ENCODE measurements around the gene BAIAP2.
A peak's percentile ranks its signal among the peaks of the same experiment; 100 is the strongest.

The BAIAP2 gene

GRCh38 chr17:81101614-81102306 lies 66.8 kb downstream of the BAIAP2 start:
- Mint-ChIP-seq H3K4me1 (peaks cover 22% of the 10 kb centered on the region), H3K9me3 (no peaks in the 10 kb centered on the region), H3K27ac (no peak overlapping the region), H3K36me3 (ENCODE audit: low read depth) (no peaks in the 10 kb centered on the region), H3K27me3 (ENCODE audit: low read depth, poor library complexity) (no peaks in the 10 kb centered on the region), H3K4me3 (no peak overlapping the region)
- peak; percentile 95 for DNase-seq
- TF ChIP-seq, protein P1, sequence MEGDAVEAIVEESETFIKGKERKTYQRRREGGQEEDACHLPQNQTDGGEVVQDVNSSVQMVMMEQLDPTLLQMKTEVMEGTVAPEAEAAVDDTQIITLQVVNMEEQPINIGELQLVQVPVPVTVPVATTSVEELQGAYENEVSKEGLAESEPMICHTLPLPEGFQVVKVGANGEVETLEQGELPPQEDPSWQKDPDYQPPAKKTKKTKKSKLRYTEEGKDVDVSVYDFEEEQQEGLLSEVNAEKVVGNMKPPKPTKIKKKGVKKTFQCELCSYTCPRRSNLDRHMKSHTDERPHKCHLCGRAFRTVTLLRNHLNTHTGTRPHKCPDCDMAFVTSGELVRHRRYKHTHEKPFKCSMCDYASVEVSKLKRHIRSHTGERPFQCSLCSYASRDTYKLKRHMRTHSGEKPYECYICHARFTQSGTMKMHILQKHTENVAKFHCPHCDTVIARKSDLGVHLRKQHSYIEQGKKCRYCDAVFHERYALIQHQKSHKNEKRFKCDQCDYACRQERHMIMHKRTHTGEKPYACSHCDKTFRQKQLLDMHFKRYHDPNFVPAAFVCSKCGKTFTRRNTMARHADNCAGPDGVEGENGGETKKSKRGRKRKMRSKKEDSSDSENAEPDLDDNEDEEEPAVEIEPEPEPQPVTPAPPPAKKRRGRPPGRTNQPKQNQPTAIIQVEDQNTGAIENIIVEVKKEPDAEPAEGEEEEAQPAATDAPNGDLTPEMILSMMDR (IDR thresholded peaks at IDR 0.05) = peak; percentile 100

DNA sequence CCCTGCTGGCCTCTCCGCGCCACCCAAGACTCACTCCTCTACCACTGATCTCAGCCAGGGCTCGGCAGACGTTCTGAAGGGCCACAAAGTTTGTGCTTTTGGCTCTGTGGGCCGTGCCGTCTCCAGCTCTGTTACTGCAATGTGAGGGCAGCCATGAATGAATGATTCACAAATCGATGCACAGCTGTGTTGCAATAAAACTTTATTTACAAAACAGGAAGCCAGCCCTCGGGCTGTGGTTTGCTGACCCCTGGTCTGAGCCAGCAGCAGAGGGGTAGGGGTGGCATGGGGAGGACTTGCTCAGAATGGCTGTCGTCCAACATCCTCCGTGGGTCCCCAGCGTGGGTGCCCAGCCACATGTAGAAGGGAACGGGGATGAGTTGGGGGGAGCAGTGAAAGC lies 67.4 kb downstream of the BAIAP2 start:
- no peak for DNase-seq
- Mint-ChIP-seq H3K4me1 (peaks cover 17% of the 10 kb centered on the region), H3K36me3 (ENCODE audit: low read depth) (no peaks in the 10 kb centered on the region), H3K9me3 (no peaks in the 10 kb centered on the region), H3K27ac (no peak overlapping the region), H3K27me3 (ENCODE audit: low read depth, poor library complexity) (no peaks in the 10 kb centered on the region), H3K4me3 (no peak overlapping the region)
- TF ChIP-seq, protein P1 (IDR thresholded peaks at IDR 0.05) = no peak

- no peaks in the 10 kb centered on the region for H3K27me3 Mint-ChIP-seq (ENCODE audit: low read depth, poor library complexity)
- no peaks in the 10 kb centered on the region for H3K36me3 Mint-ChIP-seq (ENCODE audit: low read depth)
- H3K9me3 Mint-ChIP-seq = no peaks in the 10 kb centered on the region
- no peak for DNase-seq
- TF ChIP-seq, protein P1 (IDR thresholded peaks at IDR 0.05) = no peak
- no peak overlapping the region for H3K4me3 Mint-ChIP-seq
- no peak overlapping the region for H3K27ac Mint-ChIP-seq
- H3K4me1 Mint-ChIP-seq = peaks cover 13% of the 10 kb centered on the region
These were observed 67.9 kb downstream of the BAIAP2 start for GRCh38 chr17:81102869-81103268.

- Mint-ChIP-seq H3K36me3 (ENCODE audit: low read depth) (no peaks in the 10 kb centered on the region), H3K4me1 (peaks cover 8% of the 10 kb centered on the region), H3K9me3 (no peaks in the 10 kb centered on the region), H3K27me3 (ENCODE audit: low read depth, poor library complexity) (no peaks in the 10 kb centered on the region), H3K4me3 (no peak overlapping the region), H3K27ac (no peak overlapping the region)
- TF ChIP-seq, protein P1 (IDR thresholded peaks at IDR 0.05) = no peak
- DNase-seq = no peak
These were observed 68.4 kb downstream of the BAIAP2 start for GRCh38 chr17:81103379-81103778.

- no peak overlapping the region for H3K27ac Mint-ChIP-seq
- no peak overlapping the region for H3K4me3 Mint-ChIP-seq
- H3K27me3 Mint-ChIP-seq (ENCODE audit: low read depth, poor library complexity) = no peaks in the 10 kb centered on the region
- TF ChIP-seq, protein P1 (IDR thresholded peaks at IDR 0.05) = no peak
- no peaks in the 10 kb centered on the region for H3K9me3 Mint-ChIP-seq
- peaks cover 11% of the 10 kb centered on the region for H3K4me1 Mint-ChIP-seq
- H3K36me3 Mint-ChIP-seq (ENCODE audit: low read depth) = no peaks in the 10 kb centered on the region
- no peak for DNase-seq
These were observed 71.8 kb downstream of the BAIAP2 start for GRCh38 chr17:81106716-81107115.

GRCh38 chr17:81108220-81108619 lies 73.3 kb downstream of the BAIAP2 start:
- Mint-ChIP-seq H3K4me3 (no peak overlapping the region), H3K36me3 (ENCODE audit: low read depth) (no peaks in the 10 kb centered on the region), H3K4me1 (peaks cover 11% of the 10 kb centered on the region), H3K27me3 (ENCODE audit: low read depth, poor library complexity) (no peaks in the 10 kb centered on the region), H3K27ac (no peak overlapping the region), H3K9me3 (no peaks in the 10 kb centered on the region)
- TF ChIP-seq, protein P1 (IDR thresholded peaks at IDR 0.05) = no peak
- DNase-seq = no peak
